Measurements from ENCODE around the gene RRP36.

RRP36 gene

DNA sequence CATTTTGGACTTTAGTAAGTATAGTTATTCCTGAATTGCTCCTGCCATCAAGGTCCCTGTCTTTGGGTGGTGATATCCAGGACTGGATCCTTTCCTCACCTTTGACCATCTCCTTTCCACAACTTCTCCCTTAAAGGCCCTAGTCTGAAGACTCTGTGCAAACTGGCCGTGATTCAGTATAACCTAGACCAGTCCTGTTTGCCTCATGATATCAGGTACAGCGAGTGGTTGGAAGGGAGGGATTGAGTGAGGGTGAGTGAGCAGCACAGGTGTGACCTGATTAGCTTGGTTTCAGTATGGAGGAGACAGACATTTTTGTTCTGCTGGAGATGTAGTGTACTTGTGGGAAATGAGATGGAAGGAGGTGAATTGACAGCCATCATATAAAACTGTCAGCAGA, 2.3 kb upstream of the RRP36 start:
- TF ChIP-seq REST (IDR thresholded peaks at IDR 0.05; ENCODE audit: insufficient read depth in 1 of 2, low read depth in 2 of 2, low read length in 2 of 2): no peak
- TF ChIP-seq POLR2AphosphoS5 (IDR thresholded peaks at IDR 0.05; ENCODE audit: low read depth, low read length): no peak
- TF ChIP-seq TAF1 (IDR thresholded peaks at IDR 0.05; ENCODE audit: borderline replicate concordance, insufficient read depth, low read length): no peak
- TF ChIP-seq SIN3A (IDR thresholded peaks at IDR 0.05; ENCODE audit: borderline replicate concordance, insufficient read depth, low read length): no peak
- no peak for TF ChIP-seq FOXP2 (optimal IDR thresholded peaks at IDR 0.05; ENCODE audit: borderline replicate concordance, extremely low read depth, extremely low read length, insufficient read depth)

GRCh38 chr6:43020052-43020705, 1.2 kb upstream of the RRP36 start:
- no peak for TF ChIP-seq SIN3A (IDR thresholded peaks at IDR 0.05; ENCODE audit: borderline replicate concordance, insufficient read depth, low read length)
- no peak for TF ChIP-seq REST (IDR thresholded peaks at IDR 0.05; ENCODE audit: insufficient read depth in 1 of 2, low read depth in 2 of 2, low read length in 2 of 2)
- no peak for TF ChIP-seq TAF1 (IDR thresholded peaks at IDR 0.05; ENCODE audit: borderline replicate concordance, insufficient read depth, low read length)
- no peak for TF ChIP-seq FOXP2 (optimal IDR thresholded peaks at IDR 0.05; ENCODE audit: borderline replicate concordance, extremely low read depth, extremely low read length, insufficient read depth)
- TF ChIP-seq POLR2AphosphoS5 (IDR thresholded peaks at IDR 0.05; ENCODE audit: low read depth, low read length): no peak

- TF ChIP-seq SIN3A (IDR thresholded peaks at IDR 0.05; ENCODE audit: borderline replicate concordance, insufficient read depth, low read length) (no peak), REST (IDR thresholded peaks at IDR 0.05; ENCODE audit: insufficient read depth in 1 of 2, low read depth in 2 of 2, low read length in 2 of 2) (no peak)
Observed at GRCh38 chr6:43020847-43021246, 576 bp upstream of the RRP36 start.

DNA sequence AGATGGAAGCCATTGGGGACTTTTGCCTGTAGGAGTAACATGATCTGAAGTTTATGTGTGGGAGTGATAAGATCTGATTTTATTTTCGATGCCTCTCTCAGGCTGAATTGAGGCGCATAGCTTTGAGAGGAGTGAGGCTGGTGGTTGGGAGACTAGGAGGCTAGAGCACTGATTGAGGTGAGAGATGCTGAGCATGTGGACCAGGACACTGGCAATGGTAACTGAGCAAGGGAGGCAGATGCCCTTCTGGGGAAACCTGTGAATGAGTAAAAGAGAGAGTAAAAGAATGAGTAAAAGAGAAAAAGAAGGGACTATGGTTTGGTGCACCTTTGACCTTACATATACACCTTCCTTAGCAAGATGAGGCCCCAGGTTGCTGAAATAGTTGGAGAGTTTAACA, 3.0 kb downstream of the RRP36 start:
- TF ChIP-seq POLR2AphosphoS5 (IDR thresholded peaks at IDR 0.05; ENCODE audit: low read depth, low read length): no peak
- TF ChIP-seq SIN3A (IDR thresholded peaks at IDR 0.05; ENCODE audit: borderline replicate concordance, insufficient read depth, low read length): no peak
- no peak for TF ChIP-seq TAF1 (IDR thresholded peaks at IDR 0.05; ENCODE audit: borderline replicate concordance, insufficient read depth, low read length)
- no peak for TF ChIP-seq REST (IDR thresholded peaks at IDR 0.05; ENCODE audit: insufficient read depth in 1 of 2, low read depth in 2 of 2, low read length in 2 of 2)
- no peak for TF ChIP-seq FOXP2 (optimal IDR thresholded peaks at IDR 0.05; ENCODE audit: borderline replicate concordance, extremely low read depth, extremely low read length, insufficient read depth)

- no peak for TF ChIP-seq TAF1 (IDR thresholded peaks at IDR 0.05; ENCODE audit: borderline replicate concordance, insufficient read depth, low read length)
- no peak for TF ChIP-seq SIN3A (IDR thresholded peaks at IDR 0.05; ENCODE audit: borderline replicate concordance, insufficient read depth, low read length)
- TF ChIP-seq POLR2AphosphoS5 (IDR thresholded peaks at IDR 0.05; ENCODE audit: low read depth, low read length): no peak
- TF ChIP-seq REST (IDR thresholded peaks at IDR 0.05; ENCODE audit: insufficient read depth in 1 of 2, low read depth in 2 of 2, low read length in 2 of 2): no peak
- TF ChIP-seq FOXP2 (optimal IDR thresholded peaks at IDR 0.05; ENCODE audit: borderline replicate concordance, extremely low read depth, extremely low read length, insufficient read depth): no peak
Observed at GRCh38 chr6:43026365-43026764, 4.9 kb downstream of the RRP36 start.

Measured in PFSK-1 (cell line).